Central memory CD4-positive, alpha-beta T cell (primary cell): ENCODE data around the gene ANKRD34A.

Source experiments
- DNase-seq: peaks from one replicate; pipeline ENCODE4 v3.0.0; 2022
- total RNA-seq, 3 experiments: gene quantifications; one replicate each; lab custom pipeline; 2026; lab: John Stamatoyannopoulos, UW

Gene ANKRD34A
- 1.8 to 6.2 (median 4.3) reads per million in 3 experiments for total RNA-seq

- peak; percentile 90 for DNase-seq
These were observed at the start of gene ANKRD34A, which contains the start of gene POLR3GL for GRCh38 chr1:145964328-145965118. Gene ANKRD34A (minus strand): TSS chr1:145964575. CDS start chr1:145961759, 2,816 bp downstream. Gene POLR3GL (plus strand): TSS chr1:145964690. CDS start chr1:145974866, 10,176 bp downstream.

GRCh38 chr1:146013559-146013922, 49.2 kb upstream of the ANKRD34A start:
- no peak for DNase-seq

DNA sequence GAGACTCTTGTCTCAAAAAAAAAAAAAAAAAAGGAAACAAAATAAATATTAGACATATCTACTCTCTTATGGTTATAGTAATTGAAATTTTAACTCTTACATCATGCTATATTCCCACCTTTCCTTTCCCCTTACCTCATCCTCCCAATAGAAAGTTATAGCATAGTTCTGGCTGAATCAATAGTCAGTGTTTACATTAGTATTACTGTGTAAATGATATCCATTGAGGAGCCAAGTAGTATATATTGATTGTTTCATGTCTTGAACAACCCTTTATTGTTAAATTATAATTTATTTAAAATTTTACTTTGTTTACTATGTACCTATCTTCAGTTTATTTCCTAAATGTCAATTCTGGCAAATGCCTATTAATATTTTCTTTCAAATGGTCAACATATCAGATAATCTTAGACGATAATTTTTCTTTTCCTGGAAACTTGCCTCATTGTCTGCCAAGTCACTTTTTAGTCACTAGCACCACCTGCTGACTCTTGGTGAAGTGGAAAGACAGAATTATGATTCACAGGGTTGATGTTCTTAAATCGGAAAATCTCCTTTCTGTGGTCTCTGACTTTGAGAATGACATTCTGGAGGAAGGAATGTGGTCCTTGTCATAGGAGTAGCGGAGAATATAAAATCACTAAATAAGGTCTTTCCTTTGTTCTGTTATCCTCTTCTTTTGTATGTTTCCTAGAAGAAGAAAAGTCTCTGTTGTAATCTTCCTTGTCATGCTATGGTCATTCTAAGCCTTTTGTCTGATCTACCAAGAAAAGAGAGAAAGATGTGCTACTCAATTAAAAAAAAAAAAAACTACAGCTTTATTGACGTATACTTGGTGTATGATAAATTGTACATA, 48.6 kb upstream of the ANKRD34A start:
- DNase-seq = peak; percentile 61

DNA sequence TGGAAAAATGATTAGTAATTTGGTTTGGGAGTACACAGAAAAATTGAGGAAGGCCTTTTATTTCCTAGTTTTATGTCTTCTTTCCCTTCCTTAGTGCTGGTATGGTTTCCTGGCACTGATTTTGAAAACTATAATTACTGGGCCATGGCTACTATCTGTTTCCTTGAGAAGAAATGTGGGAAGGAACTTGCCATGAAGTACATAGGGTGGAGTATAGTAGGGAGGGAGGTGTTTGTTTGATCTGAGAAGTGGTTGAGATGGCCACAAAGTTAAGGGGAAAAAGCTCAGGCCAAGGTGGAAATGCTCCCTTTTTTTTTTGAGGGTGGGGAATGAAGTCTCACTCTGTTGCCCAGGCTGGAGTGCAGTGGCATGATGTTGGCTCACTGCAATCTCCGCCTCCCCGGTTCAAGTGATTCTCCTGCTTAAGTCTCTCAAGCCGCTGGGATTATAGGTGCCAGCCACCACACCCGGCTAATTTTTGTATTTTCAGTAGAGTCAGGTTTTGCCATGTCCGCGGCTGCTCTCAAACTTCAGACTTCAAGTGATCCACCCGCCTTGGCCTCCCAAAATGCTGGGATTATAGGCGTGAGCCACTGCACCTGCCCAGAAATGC, 45.9 kb upstream of the ANKRD34A start:
- DNase-seq = no peak

- no peak for DNase-seq
These were observed 43.2 kb upstream of the ANKRD34A start for GRCh38 chr1:146007489-146008133.

- no peak for DNase-seq
These were observed 37.3 kb upstream of the ANKRD34A start for GRCh38 chr1:146001709-146002108.

- peak; percentile 59 for DNase-seq
These were observed 35.1 kb upstream of the ANKRD34A start for GRCh38 chr1:145999321-146000024.

DNA sequence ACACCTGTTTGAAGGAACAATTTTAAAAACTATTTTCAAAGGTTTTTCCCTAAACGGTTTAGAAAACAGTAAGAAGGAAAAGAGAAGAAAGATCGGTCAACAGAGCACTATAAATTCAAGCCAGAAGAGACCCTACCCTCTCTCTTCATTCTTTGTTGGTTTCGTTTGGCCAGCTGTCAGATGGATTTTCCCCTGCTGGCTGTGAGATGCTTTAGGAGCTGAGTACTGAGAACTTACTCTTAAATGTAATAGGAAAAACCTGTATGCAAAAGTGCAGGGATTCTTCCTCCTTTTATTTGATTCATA, 33.3 kb upstream of the ANKRD34A start:
- DNase-seq = no peak

DNA sequence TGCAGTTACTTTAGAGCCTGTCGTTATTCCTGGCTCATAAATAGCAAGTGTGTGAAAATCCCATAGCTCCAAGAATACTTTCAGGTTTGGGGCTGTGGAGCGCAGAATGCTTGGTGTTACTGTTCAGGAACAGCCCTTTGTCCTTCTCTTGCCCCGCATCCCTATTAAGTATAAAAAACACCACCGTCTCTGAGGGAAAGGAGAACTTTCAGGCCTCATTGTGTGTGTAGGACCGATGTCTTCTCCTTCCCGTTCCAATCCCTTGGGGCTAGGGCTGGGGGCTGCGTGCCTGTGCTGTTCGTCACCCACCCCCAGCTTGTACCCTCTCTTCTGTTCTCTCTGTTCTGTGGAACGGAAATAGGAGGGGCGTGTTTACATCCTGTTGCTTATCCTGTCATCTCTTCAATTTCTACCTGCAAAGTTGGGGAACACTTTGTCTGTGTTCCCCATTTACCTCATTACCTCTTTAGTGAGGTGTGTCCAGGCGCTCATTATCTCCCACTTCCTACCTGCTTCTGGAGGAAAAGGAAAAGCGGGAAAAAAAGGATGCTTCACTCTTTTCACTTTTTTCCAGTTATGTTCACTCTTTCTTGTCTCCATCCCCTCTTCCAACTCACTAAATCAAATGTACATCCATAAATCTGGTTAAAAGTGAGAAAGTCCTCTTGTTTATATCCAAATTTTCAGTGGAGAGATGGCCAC, 32.8 kb upstream of the ANKRD34A start:
- DNase-seq = peak; percentile 79

- DNase-seq = peak; percentile 92
These were observed 32.1 kb upstream of the ANKRD34A start, which contains the start of gene TXNIP for GRCh38 chr1:145996433-145997015. Gene TXNIP (minus strand): TSS chr1:145996579. CDS start chr1:145996266, 313 bp downstream.

DNA sequence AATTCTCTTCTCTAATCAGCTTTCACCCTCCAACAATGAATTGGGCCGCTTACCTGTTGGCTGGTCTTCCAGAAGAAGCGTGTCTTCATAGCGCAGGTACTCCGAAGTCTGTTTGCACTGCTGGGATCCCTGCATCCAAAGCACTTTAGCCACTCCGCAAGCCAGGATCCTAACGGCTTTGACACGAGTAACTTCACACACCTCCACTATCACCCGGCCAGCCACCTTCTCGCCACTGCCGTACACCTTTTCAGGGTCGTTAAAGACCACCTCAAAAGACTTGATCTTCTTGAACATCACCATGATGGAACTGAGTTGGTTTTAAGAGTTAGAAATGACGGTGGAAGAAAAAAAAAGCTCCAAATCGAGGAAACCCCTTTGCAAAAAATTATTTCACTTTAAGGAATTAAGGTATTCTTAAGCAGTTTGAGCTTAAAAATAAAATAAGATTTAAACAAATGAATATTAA, 31.6 kb upstream of the ANKRD34A start:
- DNase-seq = no peak

DNA sequence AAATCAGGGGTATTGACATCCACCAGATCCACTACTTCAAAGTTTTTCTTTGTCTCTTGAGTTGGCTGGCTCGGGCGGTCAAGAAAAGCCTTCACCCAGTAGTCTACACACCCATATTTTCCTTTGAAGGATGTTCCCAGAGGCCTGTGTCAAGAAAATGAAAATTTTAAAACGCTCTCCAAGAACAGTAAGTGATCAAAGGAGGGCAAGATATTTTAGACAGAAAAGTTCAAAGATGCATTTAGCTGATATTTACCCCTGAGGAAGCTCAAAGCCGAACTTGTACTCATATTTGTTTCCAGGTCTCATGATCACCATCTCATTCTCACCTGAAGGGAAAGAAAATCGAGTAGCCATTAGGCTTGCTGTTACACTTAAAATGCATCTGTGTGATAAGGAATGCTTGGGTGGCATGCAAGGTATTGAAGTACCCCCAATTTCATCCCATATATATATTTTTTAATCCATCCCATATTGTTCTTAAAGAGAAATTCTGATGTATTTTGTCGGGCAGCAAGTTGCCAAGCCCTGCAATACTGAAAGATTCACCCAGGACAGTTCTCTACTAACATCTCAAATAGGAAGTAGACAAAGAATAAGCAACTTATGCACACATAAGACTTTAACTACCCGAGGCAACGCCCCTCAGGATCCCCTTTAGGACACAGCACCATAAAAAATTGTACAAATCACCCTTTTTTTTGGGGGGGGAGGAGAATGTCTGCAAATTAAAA, 30.9 kb upstream of the ANKRD34A start:
- no peak for DNase-seq

GRCh38 chr1:145994391-145995120, 30.2 kb upstream of the ANKRD34A start:
- no peak for DNase-seq

DNA sequence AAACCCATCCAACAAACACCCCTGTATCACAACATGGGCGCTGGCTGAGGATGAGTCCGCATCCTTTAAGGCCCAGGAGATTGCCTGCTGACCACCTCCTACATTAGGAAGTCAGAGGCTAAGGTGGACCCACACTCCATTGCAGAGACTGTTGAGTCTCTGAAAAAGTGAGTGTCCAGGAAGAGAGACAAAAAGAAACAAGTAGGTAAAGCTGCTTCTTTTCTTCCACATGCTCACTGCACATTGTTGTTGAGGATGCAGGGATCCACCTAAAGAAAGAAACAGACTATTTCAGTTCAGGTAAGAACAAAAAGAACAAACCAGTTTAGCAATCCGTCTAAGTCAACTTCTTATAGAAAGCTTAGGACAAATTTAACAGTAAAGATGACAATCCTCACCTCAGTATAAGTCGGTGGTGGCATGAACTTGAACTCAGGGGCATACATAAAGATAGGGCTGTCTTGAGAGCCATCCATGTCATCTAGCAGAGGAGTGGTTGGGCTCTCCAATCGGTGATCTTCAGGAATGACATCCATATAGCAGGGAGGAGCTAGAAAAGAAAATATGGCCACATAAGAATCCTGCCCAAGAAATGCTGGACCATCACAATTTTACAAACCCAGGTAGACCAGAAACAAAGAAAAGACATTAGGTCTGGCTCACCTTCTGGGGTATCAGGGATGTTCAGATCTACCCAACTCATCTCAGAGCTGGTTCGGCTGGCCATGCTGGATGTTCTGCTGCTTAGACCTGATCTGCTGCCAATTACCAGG, 29.4 kb upstream of the ANKRD34A start:
- no peak for DNase-seq

- no peak for DNase-seq
These were observed 28.7 kb upstream of the ANKRD34A start for GRCh38 chr1:145992958-145993617.

DNA sequence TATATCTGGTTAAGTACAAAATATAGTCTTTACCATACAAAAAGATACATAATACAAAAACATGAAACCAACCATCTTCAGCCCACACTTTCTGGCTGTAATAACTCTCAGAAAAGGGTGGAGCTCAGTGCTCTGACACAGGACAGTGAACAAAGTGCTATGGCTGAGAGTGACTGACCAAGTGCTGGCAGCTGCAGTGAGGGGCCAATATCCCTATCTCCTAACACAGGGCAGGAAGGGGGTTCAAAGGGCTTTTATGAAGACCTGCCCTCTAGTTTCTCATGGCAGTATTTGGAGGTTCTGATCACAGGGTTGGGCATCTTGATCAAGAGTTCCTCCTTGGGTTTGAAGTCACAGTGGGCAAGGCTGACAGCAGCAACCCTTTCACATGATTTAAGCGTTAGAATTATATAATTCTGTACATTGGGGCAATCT, 28.1 kb upstream of the ANKRD34A start:
- no peak for DNase-seq

- DNase-seq = no peak
These were observed 27.5 kb upstream of the ANKRD34A start for GRCh38 chr1:145991735-145992412.
